GM12878 (cell line): Measurements from ENCODE around the gene HMCES.

Experiments used
- CHD2 ChIP-seq: IDR thresholded peaks from 2 replicates; pipeline ENCODE4 v1.6.1; 2011; ENCODE audit warnings: low read depth, low read length, improper control_type of control experiment, borderline replicate concordance
- CTCF ChIP-seq, 3 experiments: IDR thresholded peaks in 2 of 3; conservative IDR thresholded peaks in 1 of 3; 2 replicates each; pipeline ENCODE4 v1.5.1; 2011; ENCODE audit warnings: low read depth in 3 of 3, low read length in 3 of 3, mild to moderate bottlenecking in 3 of 3, control low read depth in 2 of 3, moderate library complexity in 2 of 3, inconsistent platforms in 1 of 3, mixed read lengths in 1 of 3; ENCODE audit not compliant: control insufficient read depth in 2 of 3, insufficient read depth in 1 of 3; ENCODE audit errors: extremely low read depth in 1 of 3
- HDGF ChIP-seq: fragments of 450-650 bp; IDR thresholded peaks from 2 replicates; pipeline ENCODE4 v1.6.1; 2016; ENCODE audit warnings: antibody characterized with exemption
- NR2C2 ChIP-seq: IDR thresholded peaks from 2 replicates; pipeline ENCODE4 v1.6.1; 2011; ENCODE audit warnings: borderline replicate concordance, low read depth; ENCODE audit not compliant: control insufficient read depth, insufficient read length
- NR2F1 ChIP-seq: fragments of 450-650 bp; conservative IDR thresholded peaks from 2 replicates; pipeline ENCODE4 v1.6.1; 2017; ENCODE audit warnings: mild to moderate bottlenecking

DNA sequence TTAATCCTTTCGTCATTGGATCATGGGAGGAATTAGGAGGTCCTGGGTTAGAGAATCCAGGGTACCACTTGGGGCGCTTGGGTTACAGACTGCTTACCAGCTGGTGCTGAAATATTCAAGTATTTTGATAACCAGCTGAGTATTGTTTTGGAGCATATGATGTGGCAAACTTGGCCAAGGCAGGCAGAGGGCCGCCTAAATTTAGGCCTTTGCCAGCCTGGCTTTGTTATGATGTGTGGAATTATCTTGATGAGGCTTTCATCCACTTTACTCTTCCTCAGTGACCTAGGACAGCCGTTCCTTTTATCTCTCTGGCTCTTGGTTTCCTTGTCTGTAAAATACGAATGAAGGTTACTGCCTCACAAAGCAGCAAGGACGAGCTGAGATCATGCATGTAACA is 22.4 kb upstream of the HMCES start:
- TF ChIP-seq NR2C2 (no peak), CTCF (IDR thresholded peaks at IDR 0.05 in 2 of 3, conservative IDR thresholded peaks at IDR 0.05 in 1 of 3; ENCODE audit: control insufficient read depth in 2 of 3, extremely low read depth in 1 of 3, insufficient read depth in 1 of 3, low read depth in 3 of 3, low read length in 3 of 3) (no peak), NR2F1 (no peak), HDGF (no peak), CHD2 (no peak)
